NOMO-1 treated with DMSO at 0.1 percent for 48 hours (cell line): ENCODE results near the gene CBFA2T3.
A peak's percentile ranks its signal among the peaks of the same experiment; 100 is the strongest.

Source experiments
- DNase-seq: peaks from one replicate; lab custom pipeline; 2025; ENCODE audit not compliant: unreplicated experiment; lab: John Stamatoyannopoulos, UW

CBFA2T3 gene

GRCh38 chr16:88879788-88880055, 97.3 kb downstream of the CBFA2T3 start:
- no peak for DNase-seq

- DNase-seq, result no peak
Measured at GRCh38 chr16:88878967-88879787, 97.8 kb downstream of the CBFA2T3 start.

GRCh38 chr16:88878356-88878755, 98.7 kb downstream of the CBFA2T3 start:
- DNase-seq, result no peak

- no peak for DNase-seq
Measured at GRCh38 chr16:88877564-88878289, 99.3 kb downstream of the CBFA2T3 start.

GRCh38 chr16:88876942-88877526, 100.0 kb downstream of the CBFA2T3 start:
- no peak for DNase-seq

GRCh38 chr16:88875703-88876234, 101.2 kb downstream of the CBFA2T3 start:
- no peak for DNase-seq

GRCh38 chr16:88874938-88875599, 101.9 kb downstream of the CBFA2T3 start:
- DNase-seq, result no peak

GRCh38 chr16:88872650-88873331, 104.2 kb downstream of the CBFA2T3 start:
- no peak for DNase-seq

GRCh38 chr16:88871730-88872416, 105.1 kb downstream of the CBFA2T3 start:
- DNase-seq, result no peak

- DNase-seq, result no peak
Measured at GRCh38 chr16:88871349-88871702, 105.7 kb downstream of the CBFA2T3 start.

- peak; percentile 15 for DNase-seq
Measured at GRCh38 chr16:88870608-88871348, 106.2 kb downstream of the CBFA2T3 start.

GRCh38 chr16:88869673-88869980, 107.4 kb downstream of the CBFA2T3 start:
- DNase-seq, result no peak

GRCh38 chr16:88868974-88869672, 107.9 kb downstream of the CBFA2T3 start:
- no peak for DNase-seq

- no peak for DNase-seq
Measured at GRCh38 chr16:88867581-88868246, 109.3 kb downstream of the CBFA2T3 start.

GRCh38 chr16:88866151-88866920, 110.7 kb downstream of the CBFA2T3 start, which contains the start of gene PABPN1L:
TSS of gene PABPN1L (minus strand) at chr16:88866660. CDS start at chr16:88866606, 54 bp downstream.
- DNase-seq, result no peak

GRCh38 chr16:88865742-88866141, 111.3 kb downstream of the CBFA2T3 start:
- DNase-seq, result no peak

- no peak for DNase-seq
Measured at GRCh38 chr16:88865310-88865709, 111.7 kb downstream of the CBFA2T3 start.

- no peak for DNase-seq
Measured at GRCh38 chr16:88864521-88864920, 112.5 kb downstream of the CBFA2T3 start.
